HepG2 (cell line): ENCODE results near the gene ZFAND6. TPM values are rescaled to one million over a fixed set of nuclear protein-coding genes. Genes with fewer than 3 reads are reported as not detected.

Experiments used
- FOXP4 ChIP-seq: sonication (generic); formaldehyde crosslinking; IDR thresholded peaks from 2 replicates; pipeline ENCODE4 v1.4.0; 2020; ENCODE audit warnings: missing genetic modification reagents
- HNRNPH1 ChIP-seq: fragments of 200-400 bp; formaldehyde crosslinking; optimal IDR thresholded peaks from 2 replicates; pipeline ENCODE3; 2017; ENCODE audit warnings: mild to moderate bottlenecking, low read depth, low read length
- HNRNPLL ChIP-seq: fragments of 200-400 bp; formaldehyde crosslinking; IDR thresholded peaks from 2 replicates; pipeline ENCODE4 v1.6.1; 2017; ENCODE audit warnings: mild to moderate bottlenecking, low read depth, low read length; ENCODE audit not compliant: poor library complexity, severe bottlenecking
- IRF9 ChIP-seq: sonication (generic); formaldehyde crosslinking; IDR thresholded peaks from 2 replicates; pipeline ENCODE4 v1.8.0; 2022; ENCODE audit warnings: missing genetic modification reagents, mild to moderate bottlenecking, borderline replicate concordance
- MXI1 ChIP-seq: IDR thresholded peaks from 3 replicates; pipeline ENCODE4 v1.6.1; 2012; ENCODE audit warnings: low read depth, low read length, inconsistent platforms, borderline replicate concordance
- RAD21 ChIP-seq: fragments of 450-650 bp; formaldehyde crosslinking; IDR thresholded peaks from 2 replicates; pipeline ENCODE4 v1.5.0; 2020; ENCODE audit warnings: mild to moderate bottlenecking
- RBFOX2 ChIP-seq: fragments of 200-400 bp; formaldehyde crosslinking; IDR thresholded peaks from 2 replicates; pipeline ENCODE4 v1.6.1; 2017; ENCODE audit warnings: low read depth, mild to moderate bottlenecking, low read length
- RNF2 ChIP-seq: fragments of 450-650 bp; conservative IDR thresholded peaks from 2 replicates; pipeline ENCODE4 v1.6.1; 2016; ENCODE audit warnings: low read depth
- SMARCC2 ChIP-seq: fragments of 450-650 bp; IDR thresholded peaks from 2 replicates; pipeline ENCODE4 v1.6.1; 2017; ENCODE audit warnings: antibody characterized with exemption, mild to moderate bottlenecking
- SOX6 ChIP-seq, 2 experiments: fragments of 450-650 bp in 1 of 2; sonication (generic) in 1 of 2; formaldehyde crosslinking in 1 of 2; IDR thresholded peaks; 2 replicates each; pipeline versions ENCODE4 v1.4.0 to v1.6.1; 2017 to 2020; ENCODE audit warnings: antibody characterized with exemption in 1 of 2, mild to moderate bottlenecking in 1 of 2, missing genetic modification reagents in 1 of 2
- STAT6 ChIP-seq: sonication (generic); formaldehyde crosslinking; IDR thresholded peaks from 2 replicates; pipeline ENCODE4 v1.4.0; 2020; ENCODE audit warnings: missing genetic modification reagents, mild to moderate bottlenecking, borderline replicate concordance
- TEAD3 ChIP-seq: optimal IDR thresholded peaks from 2 replicates; pipeline ENCODE3; 2016; ENCODE audit warnings: borderline replicate concordance
- U2AF2 ChIP-seq: fragments of 200-400 bp; formaldehyde crosslinking; IDR thresholded peaks from 2 replicates; pipeline ENCODE4 v1.6.1; 2017; ENCODE audit warnings: low read depth, mild to moderate bottlenecking, low read length
- ZFP36L2 ChIP-seq: sonication (generic); formaldehyde crosslinking; IDR thresholded peaks from 2 replicates; pipeline ENCODE4 v1.4.0; 2020; ENCODE audit warnings: missing genetic modification reagents
- ZMAT5 ChIP-seq: sonication (generic); formaldehyde crosslinking; IDR thresholded peaks from 2 replicates; pipeline ENCODE4 v1.5.0; 2020; ENCODE audit warnings: mild to moderate bottlenecking, low read depth, missing genetic modification reagents, borderline replicate concordance
- ZMYM3 ChIP-seq: sonication (generic); formaldehyde crosslinking; IDR thresholded peaks from 2 replicates; pipeline ENCODE4 v1.5.1; 2020; ENCODE audit warnings: mild to moderate bottlenecking, missing genetic modification reagents
- ZNF329 ChIP-seq: sonication (generic); formaldehyde crosslinking; IDR thresholded peaks from 2 replicates; pipeline ENCODE4 v1.9.0; 2021; ENCODE audit warnings: low read depth, mild to moderate bottlenecking, missing genetic modification reagents
- ZNF598 ChIP-seq: sonication (generic); formaldehyde crosslinking; IDR thresholded peaks from 2 replicates; pipeline ENCODE4 v1.5.1; 2020; ENCODE audit warnings: mild to moderate bottlenecking, missing genetic modification reagents, borderline replicate concordance
- ZNF614 ChIP-seq: IDR thresholded peaks from 2 replicates; pipeline ENCODE4 v1.6.1; 2018; ENCODE audit warnings: missing biosample characterization, missing genetic modification reagents, inconsistent platforms, borderline replicate concordance
- ZNF629 ChIP-seq: sonication (generic); formaldehyde crosslinking; conservative IDR thresholded peaks from 2 replicates; pipeline ENCODE4 v1.5.0; 2020; ENCODE audit warnings: missing genetic modification reagents
- ZNF740 ChIP-seq: sonication (generic); formaldehyde crosslinking; IDR thresholded peaks from 2 replicates; pipeline ENCODE4 v1.4.0; 2020; ENCODE audit warnings: missing genetic modification reagents
- polyA plus RNA-seq, 8 experiments: library from polyadenylated mRNA; depleted of rRNA in 3 of 8; stranded (reverse) in 7 of 8; unstranded in 1 of 8; fragments of >200 nt; fragmentation: Illumina TruSeq in 4 of 8; extraction: Trizol in 4 of 8; gene quantifications; 2 replicates each; pipeline versions ENCODE4 v1.2.1 to v1.2.3, GENCODE V29; 2011 to 2016; ENCODE audit warnings: low read depth in 4 of 8, missing spikeins in 1 of 8, mixed read lengths in 1 of 8; ENCODE audit not compliant: insufficient read depth in 1 of 8
- total RNA-seq, 5 experiments: library from RNA; depleted of rRNA; stranded (reverse); fragments of >200 nt; fragmentation: Illumina TruSeq; extraction: Trizol; gene quantifications; 2 replicates each; pipeline ENCODE4 v1.2.3, GENCODE V29; 2016; ENCODE audit warnings: low read depth in 1 of 5

The ZFAND6 gene
- total and polyA plus RNA-seq, 2 of the 13 experiments (the other 11 are each of a cell fraction or from before 2014, with no cell fraction given) = 84.2 to 115 TPM

GRCh38 chr15:80058851-80059785 is at the start of gene ZFAND6 (continued):
- TF ChIP-seq IRF9 (CRISPR knock-in tag) (no peak; the same call in 1 of the 2 replicates), ZFP36L2 (CRISPR knock-in tag) (no peak), ZNF629 (CRISPR knock-in tag) (peak; percentile 91), RBFOX2 (peak; percentile 86), ZMAT5 (CRISPR knock-in tag) (no peak), MXI1 (peak; percentile 64; the same call in 1 of the 3 replicates), RAD21 (CRISPR knock-in tag) (no peak), ZNF740 (no peak), STAT6 (CRISPR knock-in tag) (no peak; the same call in 1 of the 2 replicates), ZNF598 (CRISPR knock-in tag) (0 out of 2 replicates have a peak, but pooled peaks have one; percentile 56), FOXP4 (CRISPR knock-in tag) (peak; percentile 18; the same call in 1 of the 2 replicates), ZNF614 (peak; percentile 18; the same call in 1 of the 2 replicates), HNRNPH1 (no peak), TEAD3 (CRISPR knock-in tag) (no peak), ZNF329 (CRISPR knock-in tag) (no peak), HNRNPLL (peak; percentile 89), SOX6 (IDR thresholded peaks at IDR 0.05) (no peak), SOX6 (CRISPR knock-in tag; IDR thresholded peaks at IDR 0.05) (peak; percentile 45; the same call in 1 of the 2 replicates), ZMYM3 (CRISPR knock-in tag) (peak; percentile 36; the same call in 1 of the 2 replicates), RNF2 (peak; percentile 57; the same call in 1 of the 2 replicates), SMARCC2 (no peak), U2AF2 (0 out of 2 replicates have a peak, but pooled peaks have one; percentile 20)
